Measurements from ENCODE around the gene CCDC14. TPM values are rescaled to one million over a fixed set of nuclear protein-coding genes. Genes with fewer than 3 reads are reported as not detected.

CCDC14 gene
- total RNA-seq, 1 experiment from 2014 or later, result 50.6 TPM

DNA sequence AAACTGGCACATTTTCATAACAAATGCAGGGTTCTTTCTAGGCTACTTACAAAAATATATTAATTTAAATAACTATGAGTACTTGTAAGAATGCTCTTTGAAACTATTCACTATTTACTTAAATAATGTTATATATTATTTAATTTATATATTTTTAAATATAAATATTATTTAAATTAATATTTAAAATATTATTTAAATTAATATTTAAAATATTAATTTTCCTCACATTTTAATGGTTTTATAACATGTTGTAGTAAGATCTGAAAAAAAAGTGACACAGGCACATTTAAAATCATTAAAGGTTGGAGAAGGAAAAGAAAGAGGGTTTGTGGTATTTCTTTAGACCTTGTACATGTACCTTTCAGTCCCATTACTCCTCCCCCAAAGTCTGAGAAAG lies 34.6 kb downstream of the CCDC14 start:
- Histone ChIP-seq H3K79me2 (ENCODE audit: low read depth) (no peaks in the 10 kb centered on the region), H3K9me2 (ENCODE audit: insufficient read depth) (no peaks in the 10 kb centered on the region), H3K36me3 (ENCODE audit: low read depth) (no peaks in the 10 kb centered on the region; the same call in 1 of the 2 replicates), H3K27ac (no peak overlapping the region), H3K27me3 (ENCODE audit: insufficient read depth, low read depth) (no peaks in the 10 kb centered on the region), H4K20me1 (ENCODE audit: insufficient read depth) (no peaks in the 10 kb centered on the region; the same call in 1 of the 2 replicates), H2AFZ (no peak overlapping the region), H3K4me1 (replicated peaks; ENCODE audit: insufficient read depth) (no peaks in the 10 kb centered on the region), H3K9me3 (ENCODE audit: insufficient read depth, low read depth) (no peaks in the 10 kb centered on the region), H3K4me2 (no peak overlapping the region), H3F3A (ENCODE audit: insufficient read depth, low read depth) (no peaks in the 10 kb centered on the region), H3K4me3 (no peak overlapping the region)
- POLR2A ChIA-PET (ENCODE audit: unreplicated experiment), result no interaction called here
- CTCF ChIA-PET, result no interaction called here
- no peak for TF ChIP-seq CTCF (conservative IDR thresholded peaks at IDR 0.05)
- BruUV-seq (replicated peaks), result no TSS peak
- DNase-seq, result no peak
- intact Hi-C loops (cut with micrococcal nuclease; ENCODE audit: unreplicated experiment), result no loop called here

DNA sequence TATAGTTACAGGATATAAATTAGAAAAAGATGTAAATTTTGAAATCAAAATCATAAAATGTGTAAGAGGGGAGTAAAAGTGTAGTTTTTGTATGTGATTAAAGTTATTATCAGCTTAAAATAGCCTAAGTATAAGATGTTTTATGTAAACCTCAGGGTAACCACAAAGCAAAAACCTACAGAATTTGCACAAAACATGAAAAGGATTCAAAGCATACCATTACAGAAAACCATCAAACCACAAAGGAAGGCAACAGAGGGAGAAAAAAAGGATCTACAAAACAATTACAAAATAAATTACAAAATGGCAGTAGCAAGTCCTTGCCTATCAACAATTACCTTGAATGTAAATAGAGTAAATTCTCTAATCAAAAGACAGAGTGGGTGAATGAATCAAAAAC lies 40.2 kb downstream of the CCDC14 start:
- TF ChIP-seq EZH2 (IDR thresholded peaks at IDR 0.05; ENCODE audit: low read depth) (no peak), CTCF (conservative IDR thresholded peaks at IDR 0.05) (no peak)
- no peak overlapping the region for H3K4me3 ChIP-seq
- peaks cover 9% of the 10 kb centered on the region; the same call in 1 of the 2 replicates for H3K36me3 ChIP-seq (ENCODE audit: low read depth)
- H3K27ac ChIP-seq, result no peak overlapping the region
- intact Hi-C loops (cut with micrococcal nuclease; ENCODE audit: unreplicated experiment), result no loop called here
- no peaks in the 10 kb centered on the region for H3K27me3 ChIP-seq (ENCODE audit: insufficient read depth, low read depth)
- ChIA-PET POLR2A (ENCODE audit: unreplicated experiment) (interaction anchor here (0.6 kb wide), 1 partner anchor 464 kb away, joined by 4 read pairs; no protein-coding TSS in a partner anchor), CTCF (no interaction called here)
- no peaks in the 10 kb centered on the region for H3F3A ChIP-seq (ENCODE audit: insufficient read depth, low read depth)
- no peak overlapping the region for H2AFZ ChIP-seq
- H3K79me2 ChIP-seq (ENCODE audit: low read depth), result no peaks in the 10 kb centered on the region
- BruUV-seq (replicated peaks), result no TSS peak
- H3K4me1 ChIP-seq (replicated peaks; ENCODE audit: insufficient read depth), result no peaks in the 10 kb centered on the region
- H4K20me1 ChIP-seq (ENCODE audit: insufficient read depth), result no peaks in the 10 kb centered on the region
- peaks cover 12% of the 10 kb centered on the region; the same call in 1 of the 2 replicates for H3K9me3 ChIP-seq (ENCODE audit: insufficient read depth, low read depth)
- no peaks in the 10 kb centered on the region for H3K9me2 ChIP-seq (ENCODE audit: insufficient read depth)
- H3K4me2 ChIP-seq, result no peak overlapping the region
- DNase-seq, result no peak

GRCh38 chr3:123920383-123920782 lies 40.6 kb downstream of the CCDC14 start:
- no TSS peak for BruUV-seq (replicated peaks)
- H3K79me2 ChIP-seq (ENCODE audit: low read depth), result no peaks in the 10 kb centered on the region
- no peaks in the 10 kb centered on the region for H3K9me2 ChIP-seq (ENCODE audit: insufficient read depth)
- H3K36me3 ChIP-seq (ENCODE audit: low read depth), result peaks cover 9% of the 10 kb centered on the region; the same call in 1 of the 2 replicates
- CTCF ChIA-PET, result no interaction called here
- TF ChIP-seq CTCF (conservative IDR thresholded peaks at IDR 0.05), result no peak
- no peak for TF ChIP-seq EZH2 (IDR thresholded peaks at IDR 0.05; ENCODE audit: low read depth)
- intact Hi-C loops (cut with micrococcal nuclease; ENCODE audit: unreplicated experiment), result no loop called here
- POLR2A ChIA-PET (ENCODE audit: unreplicated experiment), result no interaction called here
- no peak for DNase-seq
- H3F3A ChIP-seq (ENCODE audit: insufficient read depth, low read depth), result no peaks in the 10 kb centered on the region
- no peaks in the 10 kb centered on the region for H3K27me3 ChIP-seq (ENCODE audit: insufficient read depth, low read depth)
- H2AFZ ChIP-seq, result no peak overlapping the region
- no peaks in the 10 kb centered on the region for H4K20me1 ChIP-seq (ENCODE audit: insufficient read depth)
- no peak overlapping the region for H3K27ac ChIP-seq
- H3K4me1 ChIP-seq (replicated peaks; ENCODE audit: insufficient read depth), result no peaks in the 10 kb centered on the region
- no peak overlapping the region for H3K4me3 ChIP-seq
- H3K4me2 ChIP-seq, result no peak overlapping the region
- H3K9me3 ChIP-seq (ENCODE audit: insufficient read depth, low read depth), result peaks cover 12% of the 10 kb centered on the region; the same call in 1 of the 2 replicates

Measured in PC-9 (cell line).